Keratinocyte (primary cell): ENCODE data around the gene RASGRF2.

Source experiments
- CTCF ChIP-seq, 3 experiments: IDR thresholded peaks in 1 of 3; conservative IDR thresholded peaks in 1 of 3; optimal IDR thresholded peaks in 1 of 3; 2 replicates in 2 of 3; 3 replicates in 1 of 3; pipeline versions ENCODE3 to v1.5.1; 2011; ENCODE audit warnings: low read length in 3 of 3, mild to moderate bottlenecking in 3 of 3, moderate library complexity in 2 of 3, control low read depth in 1 of 3, inconsistent platforms in 1 of 3; ENCODE audit not compliant: insufficient read depth in 2 of 3; ENCODE audit errors: extremely low read depth in 1 of 3
- EZH2 ChIP-seq: IDR thresholded peaks from one replicate; pipeline ENCODE4 v1.6.1; 2012; ENCODE audit warnings: inconsistent platforms, mild to moderate bottlenecking, low read length, moderate library complexity

GRCh38 chr5:81177061-81177460 is 216.9 kb downstream of the RASGRF2 start:
- no peak for TF ChIP-seq CTCF (optimal IDR thresholded peaks at IDR 0.05 in 1 of 3, IDR thresholded peaks at IDR 0.05 in 1 of 3, conservative IDR thresholded peaks at IDR 0.05 in 1 of 3; ENCODE audit: extremely low read depth in 1 of 3, insufficient read depth in 2 of 3, low read length in 3 of 3)
- TF ChIP-seq EZH2: no peak
